HCT116 (cell line): ENCODE data around the gene HORMAD2. TPM values are rescaled to one million over a fixed set of nuclear protein-coding genes. Genes with fewer than 3 reads are reported as not detected.
A peak's percentile ranks its signal among the peaks of the same experiment; 100 is the strongest.

Experiments
- ATAC-seq: fragments of 200-7000 bp; cut with Tn5 transposase; 2 replicates; pipeline ENCODE4 v1.9.1; 2020; ENCODE audit warnings: mild to moderate bottlenecking, moderate library complexity
- BruUV-seq: library from RNA; stranded (reverse); fragments of 400-500 nt; replicated peaks from 2 replicates; lab custom pipeline; 2021; lab: Mats Ljungman, UMichigan
- CTCF ChIA-PET: fragments of 300-600 bp; sonication (Branson Sonifier 250); formaldehyde crosslinking; loops from one replicate; lab custom pipeline; 2021; ENCODE audit warnings: antibody characterized with exemption; lab: Charles Lee
- POLR2A ChIA-PET: fragments of 300-600, 350-600 bp; sonication (Branson Sonifier 250); formaldehyde crosslinking; loops from one replicate; lab custom pipeline; 2021; ENCODE audit warnings: antibody characterized with exemption; lab: Charles Lee
- RAD21 ChIA-PET, 2 experiments: fragments of 300-600 bp; sonication (Branson Sonifier 250); formaldehyde crosslinking; loops; one replicate each; lab custom pipeline; 2023; ENCODE audit warnings: low total read pairs in 2 of 2; ENCODE audit not compliant: uncharacterized antibody in 2 of 2, unreplicated experiment in 2 of 2, low non-redundant PET in 1 of 2; lab: Charles Lee
- DNase-seq: peaks from one replicate; pipeline ENCODE4 v3.0.0-alpha.2; 2010; ENCODE audit warnings: low read depth, low spot score
- H2AFZ ChIP-seq: fragments of 200-600 bp; shearing (Covaris generic), sonication (generic); 2 replicates; pipeline ENCODE4 v1.6.1; 2017; ENCODE audit warnings: low read depth, mixed run types, mixed read lengths, antibody characterized with exemption, low read length; ENCODE audit not compliant: poor library complexity, severe bottlenecking
- H3K27ac ChIP-seq: 2 replicates; pipeline ENCODE4 v1.5.1; 2012; ENCODE audit warnings: low read depth, low read length
- H3K27me3 ChIP-seq: fragments of 200-600 bp; sonication (generic); 2 replicates; pipeline ENCODE4 v1.6.1; 2016; ENCODE audit warnings: mixed run types, low read length, mixed read lengths; ENCODE audit not compliant: insufficient read depth
- H3K36me3 ChIP-seq, 2 experiments: fragments of 200-500 bp in 1 of 2; fragments of 200-600 bp in 1 of 2; sonication (Bioruptor generic) in 1 of 2; sonication (generic) in 1 of 2; 2 replicates each; pipeline versions ENCODE4 v1.5.1 to v1.6.1; 2014 to 2016; ENCODE audit warnings: low read length in 2 of 2, inconsistent platforms in 1 of 2, mixed read lengths in 1 of 2, mixed run types in 1 of 2; ENCODE audit not compliant: insufficient read depth in 2 of 2, control insufficient read depth in 1 of 2
- H3K4me1 ChIP-seq, 2 experiments: fragments of 200-600 bp in 1 of 2; sonication (generic) in 1 of 2; 2 replicates each; pipeline versions ENCODE4 v1.5.1 to v1.6.1; 2012 to 2017; ENCODE audit warnings: low read length in 2 of 2, inconsistent platforms in 1 of 2, mild to moderate bottlenecking in 1 of 2, mixed read lengths in 1 of 2, mixed run types in 1 of 2, moderate library complexity in 1 of 2; ENCODE audit not compliant: insufficient read depth in 2 of 2, control insufficient read depth in 1 of 2
- H3K4me2 ChIP-seq: fragments of 200-600 bp; sonication (generic); 2 replicates; pipeline ENCODE4 v1.6.1; 2017; ENCODE audit warnings: mixed run types, low read length, mixed read lengths
- H3K4me3 ChIP-seq, 2 experiments: fragments of 200-600 bp in 1 of 2; sonication (generic) in 1 of 2; replicated peaks in 1 of 2; 2 replicates each; pipeline ENCODE4 v1.5.1; 2011 to 2016; ENCODE audit warnings: low read length in 2 of 2, control low read depth in 1 of 2, low read depth in 1 of 2, mild to moderate bottlenecking in 1 of 2, mixed read lengths in 1 of 2, mixed run types in 1 of 2
- H3K79me2 ChIP-seq: fragments of 200-600 bp; sonication (generic); 2 replicates; pipeline ENCODE4 v1.6.1; 2017; ENCODE audit warnings: mild to moderate bottlenecking, mixed run types, low read length, moderate library complexity, mixed read lengths; ENCODE audit not compliant: insufficient read depth
- H3K9ac ChIP-seq: fragments of 200-600 bp; sonication (generic); 2 replicates; pipeline ENCODE4 v1.6.1; 2016; ENCODE audit warnings: low read length, mixed read lengths
- H3K9me2 ChIP-seq: fragments of 200-600 bp; sonication (generic), shearing (Covaris generic); 2 replicates; pipeline ENCODE4 v1.6.1; 2017; ENCODE audit warnings: mixed run types, mild to moderate bottlenecking, moderate library complexity; ENCODE audit not compliant: insufficient read depth
- H3K9me3 ChIP-seq, 2 experiments: fragments of 200-500 bp in 1 of 2; fragments of 200-600 bp in 1 of 2; sonication (Bioruptor generic) in 1 of 2; sonication (generic) in 1 of 2; 2 replicates each; pipeline ENCODE4 v1.6.1; 2014 to 2017; ENCODE audit warnings: low read length in 2 of 2, mixed read lengths in 2 of 2, inconsistent platforms in 1 of 2, low read depth in 1 of 2, mild to moderate bottlenecking in 1 of 2, mixed run types in 1 of 2, moderate library complexity in 1 of 2; ENCODE audit not compliant: control insufficient read depth in 1 of 2, insufficient read depth in 1 of 2
- H4K20me1 ChIP-seq: fragments of 200-600 bp; sonication (generic), shearing (Covaris generic); 2 replicates; pipeline ENCODE4 v1.6.1; 2017; ENCODE audit warnings: mixed run types, mild to moderate bottlenecking, moderate library complexity; ENCODE audit not compliant: insufficient read depth
- CBX3 ChIP-seq: IDR thresholded peaks from 2 replicates; pipeline ENCODE4 v1.6.1; 2012; ENCODE audit warnings: low read depth
- POLR2AphosphoS5 ChIP-seq: IDR thresholded peaks from 2 replicates; pipeline ENCODE4 v1.6.1; 2011; ENCODE audit warnings: mild to moderate bottlenecking, low read depth, low read length, moderate library complexity
- TCF7L2 ChIP-seq: IDR thresholded peaks from 2 replicates; pipeline ENCODE4 v1.7.0; 2011; ENCODE audit warnings: borderline replicate concordance, inconsistent platforms; ENCODE audit not compliant: insufficient read depth, insufficient read length; ENCODE audit errors: extremely low read depth
- YY1 ChIP-seq: IDR thresholded peaks from 2 replicates; pipeline ENCODE4 v1.6.1; 2011; ENCODE audit warnings: low read length, low read depth, moderate library complexity, mild to moderate bottlenecking; ENCODE audit not compliant: insufficient replicate concordance; ENCODE audit errors: extremely low read depth
- ZBTB33 ChIP-seq: IDR thresholded peaks from 2 replicates; pipeline ENCODE4 v1.6.1; 2011; ENCODE audit warnings: mild to moderate bottlenecking, low read length, moderate library complexity; ENCODE audit not compliant: insufficient replicate concordance; ENCODE audit errors: extremely low read depth
- intact Hi-C: fragments of 100-400 bp; cut with micrococcal nuclease; formaldehyde crosslinking; loops from 2 replicates; pipeline ENCODE4 v1.10.0; 2022
- total RNA-seq: library from RNA; stranded (reverse); gene quantifications from one replicate; pipeline ENCODE4 v1.2.1, GENCODE V29; 2021; ENCODE audit not compliant: unreplicated experiment

The HORMAD2 gene
- total RNA-seq, 1 experiment from 2014 or later: not detected

- Histone ChIP-seq H3K36me3 (no peaks in the 10 kb centered on the region), H3K9me2 (no peaks in the 10 kb centered on the region), H3K4me2 (no peak overlapping the region), H3K27me3 (no peaks in the 10 kb centered on the region), H3K9me3 (peaks cover 8 to 19% of the 10 kb centered on the region in 2 experiments; a peak in 3 of 4 replicates), H3K4me3 (no peak overlapping the region), H3K27ac (no peak overlapping the region), H2AFZ (no peak overlapping the region), H4K20me1 (no peaks in the 10 kb centered on the region), H3K4me1 (peaks cover 5 to 8% of the 10 kb centered on the region in 2 experiments; a peak in 3 of 4 replicates), H3K9ac (no peak overlapping the region), H3K79me2 (no peaks in the 10 kb centered on the region)
- ATAC-seq: no peak
- DNase-seq: no peak
- CTCF ChIA-PET: interaction anchor here (0.8 kb wide), 1 partner anchor 163 kb away, joined by 3 read pairs; no protein-coding TSS in a partner anchor
- POLR2A ChIA-PET: no interaction called here
- RAD21 ChIA-PET: no interaction called here
- TF ChIP-seq ZBTB33: no peak
- TF ChIP-seq POLR2AphosphoS5: no peak
- BruUV-seq: no TSS peak
- intact Hi-C loops: no loop called here
These were observed 12.4 kb downstream of the HORMAD2 start for GRCh38 chr22:30092686-30093085.

DNA sequence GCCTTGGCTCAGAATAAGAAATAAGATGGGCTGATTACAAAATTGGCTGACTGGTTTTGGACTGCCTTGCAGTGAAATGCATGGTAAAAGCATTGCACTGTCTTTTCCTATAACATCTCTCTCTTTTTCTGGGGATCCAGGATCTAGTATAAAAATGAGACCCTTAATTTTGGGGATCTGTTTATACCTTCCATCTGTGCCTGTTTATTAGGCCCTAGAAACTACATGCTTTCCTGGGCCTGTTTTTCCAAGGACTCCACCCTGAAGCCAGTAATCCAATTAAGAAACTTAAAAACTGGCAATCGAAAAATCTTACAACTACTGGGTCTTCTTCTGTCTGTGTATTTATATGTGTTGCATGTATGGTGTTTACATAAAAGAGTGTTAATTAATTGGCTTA lies 14.5 kb downstream of the HORMAD2 start:
- TF ChIP-seq YY1 (no peak), TCF7L2 (no peak), CBX3 (peak; percentile 58; the same call in 1 of the 2 replicates)
- RAD21 ChIA-PET: no interaction called here
- DNase-seq (no peak), ATAC-seq (no peak)
- Histone ChIP-seq H3K79me2 (no peaks in the 10 kb centered on the region), H3K27ac (no peak overlapping the region), H4K20me1 (no peaks in the 10 kb centered on the region), H3K4me2 (no peak overlapping the region), H3K9ac (no peak overlapping the region), H3K9me2 (no peaks in the 10 kb centered on the region), H2AFZ (no peak overlapping the region), H3K4me1 (peaks cover under 1 to 3% of the 10 kb centered on the region in 2 experiments; a peak in 3 of 4 replicates), H3K27me3 (no peaks in the 10 kb centered on the region), H3K4me3 (no peak overlapping the region), H3K36me3 (no peaks in the 10 kb centered on the region), H3K9me3 (peaks cover 8 to 19% of the 10 kb centered on the region in 2 experiments; a peak in 3 of 4 replicates)
- no TSS peak for BruUV-seq
- CTCF ChIA-PET: no interaction called here
- POLR2A ChIA-PET: no interaction called here
- intact Hi-C loops: no loop called here
